Measurements from ENCODE around the gene MRGPRX3.
"Not testable (repeated sequence)": the region's sequence is repeated elsewhere in the genome, so short reads cannot be mapped to it uniquely, and the experiment has no call there.

Gene MRGPRX3

GRCh38 chr11:18132341-18132740 lies at the start of gene MRGPRX3:
Gene MRGPRX3 (plus strand): TSS chr11:18132571. CDS start chr11:18137203, 4,632 bp downstream.
- DNase-seq: no peak

DNA sequence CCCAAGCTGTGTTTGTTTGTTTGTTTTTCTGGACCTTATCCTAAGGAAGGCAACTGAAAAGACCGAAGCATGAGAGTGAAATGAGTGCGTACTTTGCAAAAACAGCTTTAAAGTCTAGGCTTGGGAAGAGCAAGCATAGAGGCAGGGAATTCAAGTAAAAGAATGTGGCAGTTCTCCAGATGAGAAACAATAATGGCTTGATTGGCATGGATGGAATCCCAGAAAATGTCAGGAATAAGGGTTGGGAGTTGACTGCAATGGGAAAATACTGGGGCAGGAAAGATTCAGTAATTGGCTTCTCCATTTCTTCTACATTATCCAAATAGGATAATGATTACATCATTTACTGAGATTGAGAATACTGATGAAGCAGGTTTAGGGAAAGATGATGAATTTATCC lies 44.0 kb upstream of the MRGPRX3 start:
- peak; percentile 21 for DNase-seq

- no peak for DNase-seq
These were observed 43.4 kb upstream of the MRGPRX3 start for GRCh38 chr11:18088966-18089365.

DNA sequence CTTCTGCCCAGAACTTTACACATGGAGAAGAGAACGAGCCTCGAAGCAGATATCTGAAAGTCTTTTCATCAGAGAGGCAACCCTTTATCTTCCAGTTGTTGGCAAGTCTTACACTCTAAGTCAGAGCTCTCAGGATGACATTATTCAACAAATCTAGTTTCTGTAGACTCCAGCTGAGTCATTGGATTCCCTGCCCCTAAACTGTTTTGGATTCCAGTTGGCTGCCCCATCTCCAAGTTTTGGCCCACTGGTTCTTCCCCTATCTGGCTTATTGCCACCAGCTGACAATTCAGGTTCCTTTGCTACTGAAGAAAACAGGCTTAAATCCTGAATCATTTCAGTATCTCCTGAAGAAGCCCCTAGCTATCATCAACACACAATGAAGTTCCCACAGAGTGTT lies 40.6 kb upstream of the MRGPRX3 start:
- peak; percentile 34 for DNase-seq

DNA sequence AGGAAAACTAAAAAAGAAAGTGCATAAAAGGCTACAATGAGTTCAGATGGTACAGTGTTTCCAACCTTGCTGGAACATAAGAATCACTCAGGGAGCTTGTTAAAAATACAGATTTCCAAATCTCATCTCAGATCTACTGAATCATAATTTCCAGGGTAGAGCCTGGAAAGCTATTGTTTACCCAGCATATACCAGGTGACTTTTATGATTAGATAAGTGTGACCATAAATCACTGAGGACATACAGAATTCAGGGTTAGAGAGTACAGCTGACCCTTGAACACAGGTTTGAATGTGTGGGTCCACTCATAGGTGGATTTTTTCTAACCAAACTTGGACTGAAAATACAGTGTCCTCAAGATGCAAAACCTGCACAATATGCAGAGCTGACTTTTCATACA lies 38.4 kb upstream of the MRGPRX3 start:
- no peak for DNase-seq

- no peak for DNase-seq
These were observed 31.3 kb upstream of the MRGPRX3 start for GRCh38 chr11:18100926-18101656.

- no peak for DNase-seq
These were observed 27.1 kb upstream of the MRGPRX3 start for GRCh38 chr11:18105086-18105801.

- peak; percentile 81 for DNase-seq
These were observed 26.4 kb upstream of the MRGPRX3 start, which contains the start of gene SAAL1 for GRCh38 chr11:18105802-18106574. Gene SAAL1 (minus strand): TSS chr11:18106082. CDS start chr11:18106041, 41 bp downstream.

DNA sequence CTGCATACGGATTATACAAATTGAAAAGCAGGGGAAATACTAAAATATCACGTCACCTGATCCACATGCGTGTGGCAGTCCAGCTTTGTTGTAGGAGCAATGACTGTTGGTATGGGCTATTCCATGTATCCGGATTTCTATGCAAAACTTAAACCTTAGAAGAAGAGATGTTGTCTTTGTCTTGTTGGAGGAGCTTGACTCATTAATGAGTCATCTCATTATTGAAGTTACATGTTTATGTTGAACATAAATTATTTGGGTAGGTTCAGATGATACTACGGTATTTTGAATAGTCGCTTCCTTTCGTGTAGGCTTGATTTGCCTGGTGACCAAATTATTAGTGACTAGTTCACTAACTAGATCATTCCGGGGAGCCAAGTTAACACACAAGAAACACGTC lies 25.7 kb upstream of the MRGPRX3 start:
- peak; percentile 46 for DNase-seq

GRCh38 chr11:18108254-18108653 lies 24.1 kb upstream of the MRGPRX3 start:
- DNase-seq: no peak

- no peak for DNase-seq
These were observed 21.4 kb upstream of the MRGPRX3 start for GRCh38 chr11:18111005-18111404.

GRCh38 chr11:18115360-18116127 lies 16.8 kb upstream of the MRGPRX3 start:
- peak; percentile 60 for DNase-seq

- not testable (repeated sequence) for DNase-seq
These were observed 11.0 kb upstream of the MRGPRX3 start for GRCh38 chr11:18121331-18121828.

DNA sequence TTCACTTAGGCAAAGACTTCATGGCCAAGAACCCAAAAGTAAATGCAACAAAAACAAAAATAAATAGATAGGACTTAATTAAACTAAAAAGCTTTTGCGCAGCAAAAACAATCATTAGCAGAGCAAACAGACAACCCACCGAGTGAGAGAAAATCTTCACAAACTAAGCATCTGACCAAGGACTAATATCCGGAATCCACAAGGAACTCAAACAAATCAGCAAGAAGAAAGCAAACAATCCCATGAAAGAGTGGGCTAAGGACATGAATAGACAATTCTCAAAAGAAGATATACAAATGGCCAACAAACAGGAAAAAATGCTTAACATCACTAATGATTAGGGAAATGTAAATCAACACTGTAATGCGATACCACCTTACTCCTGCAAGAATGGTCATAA lies 1.3 kb upstream of the MRGPRX3 start:
- DNase-seq: not testable (repeated sequence)

DNA sequence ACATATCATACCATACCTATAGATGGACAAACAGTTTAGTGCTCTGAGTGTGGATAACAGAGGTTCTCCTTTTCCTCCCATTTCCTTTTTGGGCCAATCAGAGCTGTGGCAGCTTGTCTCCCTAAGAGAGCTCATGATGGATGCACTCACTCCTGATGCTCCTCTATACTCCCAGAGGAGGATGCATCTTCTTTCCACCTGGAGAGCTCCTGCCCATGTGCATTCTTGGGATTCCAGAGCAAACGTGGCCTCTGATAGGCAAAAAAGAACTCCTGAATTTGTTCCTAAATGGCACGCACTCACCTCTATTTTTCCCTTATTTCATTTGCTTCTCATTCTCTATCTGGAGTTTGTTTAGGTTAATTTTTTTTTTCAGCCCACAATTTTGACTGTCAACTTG lies 2.9 kb downstream of the MRGPRX3 start:
- no peak for DNase-seq

DNA sequence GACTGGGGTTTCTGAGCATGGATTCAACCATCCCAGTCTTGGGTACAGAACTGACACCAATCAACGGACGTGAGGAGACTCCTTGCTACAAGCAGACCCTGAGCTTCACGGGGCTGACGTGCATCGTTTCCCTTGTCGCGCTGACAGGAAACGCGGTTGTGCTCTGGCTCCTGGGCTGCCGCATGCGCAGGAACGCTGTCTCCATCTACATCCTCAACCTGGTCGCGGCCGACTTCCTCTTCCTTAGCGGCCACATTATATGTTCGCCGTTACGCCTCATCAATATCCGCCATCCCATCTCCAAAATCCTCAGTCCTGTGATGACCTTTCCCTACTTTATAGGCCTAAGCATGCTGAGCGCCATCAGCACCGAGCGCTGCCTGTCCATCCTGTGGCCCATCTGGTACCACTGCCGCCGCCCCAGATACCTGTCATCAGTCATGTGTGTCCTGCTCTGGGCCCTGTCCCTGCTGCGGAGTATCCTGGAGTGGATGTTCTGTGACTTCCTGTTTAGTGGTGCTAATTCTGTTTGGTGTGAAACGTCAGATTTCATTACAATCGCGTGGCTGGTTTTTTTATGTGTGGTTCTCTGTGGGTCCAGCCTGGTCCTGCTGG lies 4.9 kb downstream of the MRGPRX3 start:
- no peak for DNase-seq

- no peak for DNase-seq
These were observed 7.8 kb downstream of the MRGPRX3 start for GRCh38 chr11:18140145-18140544.

DNA sequence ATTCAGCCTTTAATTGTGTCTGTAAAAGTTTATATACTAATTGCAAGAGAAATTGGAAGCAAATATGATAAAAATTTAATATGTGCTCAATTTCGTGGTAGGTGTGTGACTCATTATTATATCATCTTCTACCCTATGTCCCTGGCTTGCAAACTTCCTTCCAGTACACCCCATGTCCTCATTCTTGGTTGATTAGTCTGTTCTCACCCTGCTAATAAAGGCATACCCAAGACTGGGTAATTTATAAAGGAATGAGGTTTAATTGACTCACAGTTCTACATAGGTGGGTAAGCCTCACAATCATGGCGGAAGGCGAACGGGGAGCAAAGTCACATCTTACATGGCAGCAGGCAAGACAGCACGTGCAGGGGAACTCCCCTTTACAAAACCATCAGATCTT lies 11.9 kb downstream of the MRGPRX3 start:
- peak; percentile 27 for DNase-seq

DNA sequence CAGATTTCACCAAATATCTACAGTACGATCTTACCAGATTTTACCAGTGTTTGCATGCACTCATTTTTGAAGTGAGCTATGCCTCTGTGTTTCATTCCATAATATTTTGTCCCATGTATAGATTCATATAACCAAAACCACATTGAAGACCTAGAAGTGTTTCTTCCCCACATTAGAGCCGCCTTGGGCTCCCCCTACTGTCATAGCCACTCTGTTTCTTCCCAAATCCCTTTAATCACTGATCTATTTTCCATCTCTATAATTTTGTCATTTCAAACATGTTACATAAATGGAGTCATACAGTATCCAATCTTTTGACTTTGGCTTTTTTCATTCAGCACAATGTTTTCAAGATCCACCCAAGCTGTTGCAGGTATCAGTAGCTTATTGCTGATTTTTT lies 12.7 kb downstream of the MRGPRX3 start:
- DNase-seq: no peak

- DNase-seq: no peak
These were observed 13.5 kb downstream of the MRGPRX3 start for GRCh38 chr11:18145837-18146236.

DNA sequence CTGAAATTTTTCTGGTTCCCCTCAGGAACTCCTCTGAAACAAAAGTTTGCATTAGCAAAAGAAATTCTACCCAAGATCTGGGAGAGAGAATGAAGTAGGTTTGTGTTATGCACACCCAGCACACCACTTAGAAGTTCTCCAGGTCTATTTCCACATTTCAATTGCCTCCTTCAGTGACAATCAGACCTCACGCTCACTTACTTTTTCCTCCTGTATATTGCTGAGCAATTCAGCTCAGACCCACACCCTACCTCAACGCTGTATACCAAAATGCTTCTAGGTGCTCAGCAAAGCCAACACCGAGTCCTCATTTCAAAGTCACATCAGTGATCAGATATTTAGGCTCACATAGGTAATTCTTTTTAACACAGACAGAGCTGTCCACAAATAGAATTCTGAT lies 19.2 kb downstream of the MRGPRX3 start:
- DNase-seq: no peak

- no peak for DNase-seq
These were observed 36.0 kb downstream of the MRGPRX3 start for GRCh38 chr11:18168372-18168771.
